Naive thymus-derived CD4-positive, alpha-beta T cell (primary cell): ENCODE results near the gene COPG2. TPM values are rescaled to one million over a fixed set of nuclear protein-coding genes. Genes with fewer than 3 reads are reported as not detected.

Experiments
- ATAC-seq: fragments of 150-1000 bp; cut with Tn5 transposase; 2 replicates; pipeline ENCODE4 v1.10.0; 2021; ENCODE audit warnings: mild to moderate bottlenecking, moderate library complexity
- CTCF ChIA-PET: fragments of 350-600 bp; sonication (Branson Sonifier 250); formaldehyde crosslinking; loops from one replicate; lab custom pipeline; 2021; ENCODE audit warnings: antibody characterized with exemption; lab: Charles Lee
- POLR2A ChIA-PET: fragments of 350-600 bp; sonication (Branson Sonifier 250); formaldehyde crosslinking; loops from one replicate; lab custom pipeline; 2021; ENCODE audit warnings: antibody characterized with exemption, inconsistent platforms; lab: Charles Lee
- DNase-seq, 9 donors: peaks; one replicate each; pipeline versions ENCODE4 v3.0.0 to v3.0.0-alpha.2; 2020 to 2022; ENCODE audit warnings: mixed read lengths in 1 of 9
- H3K27ac ChIP-seq: one replicate; pipeline ENCODE4 v1.7.0; 2013; ENCODE audit warnings: mild to moderate bottlenecking, low read depth, low read length, moderate library complexity
- H3K27me3 ChIP-seq, 2 donors: one replicate each; pipeline ENCODE4 v1.7.0; 2013; ENCODE audit warnings: low read length in 2 of 2, mild to moderate bottlenecking in 2 of 2, moderate library complexity in 2 of 2; ENCODE audit not compliant: control insufficient read depth in 2 of 2, insufficient read depth in 2 of 2
- H3K36me3 ChIP-seq, 3 experiments: 1 replicate in 2 of 3; 2 replicates in 1 of 3; pipeline ENCODE4 v1.7.0; 2013; ENCODE audit warnings: low read length in 3 of 3, mild to moderate bottlenecking in 3 of 3, moderate library complexity in 1 of 3; ENCODE audit not compliant: insufficient read depth in 3 of 3, control insufficient read depth in 2 of 3
- H3K4me1 ChIP-seq, 2 donors: one replicate each; pipeline ENCODE4 v1.7.0; 2013; ENCODE audit warnings: low read length in 2 of 2, mild to moderate bottlenecking in 2 of 2, moderate library complexity in 1 of 2; ENCODE audit not compliant: control insufficient read depth in 2 of 2, insufficient read depth in 2 of 2
- H3K4me3 ChIP-seq: 2 replicates; pipeline ENCODE4 v1.7.0; 2013; ENCODE audit warnings: mild to moderate bottlenecking, low read length
- H3K9me3 ChIP-seq, 3 experiments: 1 replicate in 2 of 3; 2 replicates in 1 of 3; pipeline ENCODE4 v1.7.0; 2013; ENCODE audit warnings: low read length in 3 of 3; ENCODE audit not compliant: control insufficient read depth in 2 of 3
- H3K27ac Mint-ChIP-seq, 9 donors: one replicate each; pipeline ENCODE4 v1.8.0; 2020 to 2022; ENCODE audit warnings: mixed read lengths in 9 of 9, mild to moderate bottlenecking in 8 of 9, moderate library complexity in 5 of 9, inconsistent platforms in 2 of 9
- H3K27me3 Mint-ChIP-seq, 5 donors: one replicate each; pipeline ENCODE4 v1.8.0; 2021 to 2022; ENCODE audit warnings: mixed read lengths in 5 of 5, mild to moderate bottlenecking in 1 of 5
- H3K36me3 Mint-ChIP-seq, 5 donors: one replicate each; pipeline ENCODE4 v1.8.0; 2020 to 2022; ENCODE audit warnings: mixed read lengths in 5 of 5, mild to moderate bottlenecking in 3 of 5, inconsistent platforms in 1 of 5
- H3K4me1 Mint-ChIP-seq, 7 donors: one replicate each; pipeline ENCODE4 v1.8.0; 2020 to 2022; ENCODE audit warnings: mixed read lengths in 7 of 7, mild to moderate bottlenecking in 3 of 7, inconsistent platforms in 1 of 7
- H3K4me3 Mint-ChIP-seq, 10 donors: one replicate each; pipeline ENCODE4 v1.8.0; 2020 to 2022; ENCODE audit warnings: mild to moderate bottlenecking in 10 of 10, mixed read lengths in 10 of 10, moderate library complexity in 6 of 10, inconsistent platforms in 2 of 10
- H3K9me3 Mint-ChIP-seq, 11 donors: one replicate each; pipeline ENCODE4 v1.8.0; 2020 to 2022; ENCODE audit warnings: mixed read lengths in 11 of 11, mild to moderate bottlenecking in 4 of 11, inconsistent platforms in 1 of 11, moderate library complexity in 1 of 11
- intact Hi-C, 2 donors: fragments of 100-400 bp; cut with micrococcal nuclease; formaldehyde crosslinking; loops; one replicate each; pipeline ENCODE4 v1.15.1; 2023
- microRNA-seq: library from miRNA; unstranded; fragments of <30 nt; microRNA quantifications from one replicate; pipeline ENCODE4 v1.2.0, GENCODE V29; 2022; ENCODE audit warnings: borderline microRNAs expressed
- polyA plus RNA-seq, 2 donors: library from polyadenylated mRNA; unstranded; fragments of 300-500 nt; fragmentation: Illumina TruSeq; gene quantifications; one replicate each; pipeline ENCODE4 v1.2.3, GENCODE V29; 2021
- total RNA-seq, 6 experiments: library from RNA in 5 of 6; stranded (reverse) in 5 of 6; gene quantifications; 1 replicate in 5 of 6; 2 replicates in 1 of 6; pipeline ENCODE4 v1.2.3 and lab custom pipeline; 2021 to 2026

COPG2 gene
- total and polyA plus RNA-seq, 7 experiments from 2014 or later: 2.6 to 12.4 (median 8.3) TPM

DNA sequence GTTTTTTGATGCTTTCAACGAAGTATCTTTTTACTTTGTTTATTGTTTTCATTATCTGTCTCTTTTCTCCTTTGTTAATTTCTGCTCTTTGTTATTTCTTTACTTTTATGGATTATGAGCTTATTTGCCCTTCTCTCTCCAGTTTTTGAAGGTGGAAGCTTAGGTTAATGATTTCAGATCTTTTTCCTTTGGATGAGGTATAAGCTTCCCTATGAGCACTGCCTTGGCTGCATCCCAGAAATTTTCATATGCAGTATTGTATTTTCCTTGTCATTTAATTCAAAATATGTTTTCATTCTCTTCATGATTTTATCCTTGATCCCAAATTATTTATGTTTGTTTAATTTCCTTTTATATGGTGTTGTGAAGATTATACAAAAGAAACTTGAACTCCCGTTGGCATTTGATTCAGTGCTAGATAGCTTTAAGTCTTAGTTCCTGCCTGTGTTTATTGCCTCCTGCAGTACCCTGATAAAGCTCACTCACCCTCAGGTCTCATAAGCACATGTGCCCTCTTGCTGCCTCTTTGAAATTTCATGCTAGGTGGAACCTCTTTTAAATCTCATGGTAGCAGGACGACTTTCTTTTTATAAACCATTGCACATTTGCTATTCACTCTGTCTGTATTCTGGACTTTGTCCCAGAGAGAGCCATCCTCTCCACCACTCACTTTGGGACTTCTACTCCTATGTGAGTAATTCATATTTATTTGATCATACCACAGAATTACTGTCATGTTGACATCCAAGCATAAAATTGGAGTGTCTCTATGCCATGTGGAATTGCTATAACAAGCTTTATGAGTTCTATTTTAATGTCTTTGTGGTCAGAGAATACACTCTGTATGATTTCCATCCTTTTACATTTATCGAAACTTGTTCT is 204.8 kb downstream of the COPG2 start:
- no peak overlapping the region for H3K27ac ChIP-seq
- Mint-ChIP-seq H3K9me3 (peaks cover 0 to 19% (median 13%) of the 10 kb centered on the region in 11 donors), H3K4me1 (peaks cover 0 to 13% (median 11%) of the 10 kb centered on the region in 7 donors), H3K27me3 (peaks cover 0 to 4% (median 0%) of the 10 kb centered on the region in 5 donors), H3K4me3 (no peak overlapping the region), H3K27ac (no peak overlapping the region), H3K36me3 (peaks cover 0 to 9% (median 7%) of the 10 kb centered on the region in 5 donors)
- ChIA-PET POLR2A (interaction anchor here (0.8 kb wide), 1 partner anchor 36 kb away, joined by 3 read pairs; no protein-coding TSS in a partner anchor), CTCF (interaction anchor here (0.7 to 2.2 kb wide), 6 partner anchors 10 to 221 kb away, joined by 3 to 5 read pairs (median 4); no protein-coding TSS in a partner anchor)
- H3K4me1 ChIP-seq: no peaks in the 10 kb centered on the region
- intact Hi-C loops: loop anchor here in 1 of 2 donors (1.0 to 2.0 kb wide), 2 partner anchors 69 to 221 kb away; no protein-coding TSS in a partner anchor
- H3K9me3 ChIP-seq: peaks cover 0 to 10% (median 4%) of the 10 kb centered on the region in 3 experiments
- no peak overlapping the region for H3K4me3 ChIP-seq
- DNase-seq (peak in 4 of 9 donors; percentile 9 to 38 (median 22)), ATAC-seq (no peak)
- no peaks in the 10 kb centered on the region for H3K36me3 ChIP-seq
- H3K27me3 ChIP-seq: no peaks in the 10 kb centered on the region

DNA sequence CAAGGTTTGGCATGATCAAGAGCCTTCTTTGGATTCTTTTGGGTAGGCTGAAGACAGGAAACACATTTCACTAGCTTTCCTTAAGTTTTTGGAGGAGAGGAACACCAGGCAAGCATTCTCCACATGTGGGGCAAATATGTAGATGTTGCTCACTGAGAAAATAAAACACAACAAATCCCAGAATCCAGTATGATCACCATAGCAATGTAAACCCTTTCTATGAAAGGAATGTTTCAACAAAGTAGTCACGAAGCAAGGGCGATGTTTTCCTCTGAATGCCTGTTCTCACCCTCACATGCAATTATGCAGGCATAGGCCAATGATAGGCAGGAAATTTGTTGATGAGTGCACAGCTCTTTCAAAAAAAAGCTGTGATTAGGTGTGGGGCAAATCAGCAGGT is 207.3 kb downstream of the COPG2 start:
- H3K36me3 ChIP-seq: no peaks in the 10 kb centered on the region
- DNase-seq (no peak), ATAC-seq (no peak)
- POLR2A ChIA-PET: no interaction called here
- Mint-ChIP-seq H3K36me3 (peaks cover 0 to 12% (median 11%) of the 10 kb centered on the region in 5 donors), H3K27ac (no peak overlapping the region), H3K4me1 (peaks cover 4 to 21% (median 20%) of the 10 kb centered on the region in 7 donors), H3K4me3 (no peak overlapping the region), H3K9me3 (peaks cover 0 to 25% (median 15%) of the 10 kb centered on the region in 11 donors), H3K27me3 (no peaks in the 10 kb centered on the region)
- peaks cover 0 to 10% (median 4%) of the 10 kb centered on the region in 3 experiments for H3K9me3 ChIP-seq
- H3K4me3 ChIP-seq: no peak overlapping the region
- CTCF ChIA-PET: no interaction called here
- intact Hi-C loops: no loop called here
- H3K27ac ChIP-seq: no peak overlapping the region
- no peaks in the 10 kb centered on the region for H3K27me3 ChIP-seq
- peaks cover 4% of the 10 kb centered on the region in 2 donors for H3K4me1 ChIP-seq

DNA sequence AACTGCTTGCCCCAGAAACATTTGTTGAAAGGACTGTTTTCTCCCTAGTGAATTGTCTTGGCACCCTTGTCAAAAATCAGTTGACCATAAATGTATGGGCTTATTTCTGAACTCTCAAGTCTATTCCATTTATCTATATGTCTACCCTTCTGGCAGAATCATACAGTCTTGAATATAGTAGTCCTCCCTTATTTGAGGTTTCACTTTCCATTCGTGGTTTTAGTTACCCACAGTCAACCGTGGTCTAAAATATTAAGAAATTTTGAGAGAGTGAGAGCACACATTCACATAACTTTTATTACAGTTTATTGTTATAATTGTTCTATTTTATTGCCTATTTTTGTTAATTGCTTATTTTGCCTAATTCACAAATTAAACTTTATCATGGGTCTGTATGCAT is 210.3 kb downstream of the COPG2 start:
- Mint-ChIP-seq H3K9me3 (peaks cover 0 to 25% (median 13%) of the 10 kb centered on the region in 11 donors), H3K4me3 (peak overlapping the region in 9 of 10 donors; percentile 29 to 79 (median 65)), H3K36me3 (peaks cover 0 to 12% (median 11%) of the 10 kb centered on the region in 5 donors), H3K4me1 (peaks cover 5 to 21% (median 16%) of the 10 kb centered on the region in 7 donors), H3K27me3 (no peaks in the 10 kb centered on the region), H3K27ac (peak overlapping the region in 8 of 9 donors; percentile 21 to 86 (median 64))
- ChIA-PET POLR2A (interaction anchor here (2.4 kb wide), 1 partner anchor 253 kb away, joined by 6 read pairs; the partner anchor contains the start of gene TMEM209), CTCF (interaction anchor here (0.6 to 1.6 kb wide), 2 partner anchors 16 to 1239 kb away, joined by 3 read pairs; no protein-coding TSS in a partner anchor)
- ATAC-seq (peak; percentile 71), DNase-seq (peak in 2 of 9 donors; percentile 19 to 37)
- peaks cover 4% of the 10 kb centered on the region in 2 donors for H3K4me1 ChIP-seq
- no peak overlapping the region for H3K27ac ChIP-seq
- H3K36me3 ChIP-seq: no peaks in the 10 kb centered on the region
- H3K9me3 ChIP-seq: peaks cover 0 to 10% (median 4%) of the 10 kb centered on the region in 3 experiments
- intact Hi-C loops: no loop called here
- no peak overlapping the region for H3K4me3 ChIP-seq
- H3K27me3 ChIP-seq: no peaks in the 10 kb centered on the region

Small RNAs within 50 kb of the gene (microRNA-seq; reads per million reads assigned to microRNA genes)
- 915 reads per million, percentile 81 among the genes with 10 or more reads in this experiment for gene MIR335

Other genes starting within 250 kb of the COPG2 start
- gene CEP41, start 227.7 kb downstream of the COPG2 start, total RNA-seq: 10 to 100 TPM in 3 of 5 experiments, 1 to 10 TPM in 2; 6.9 to 16.0 (median 12.6) TPM
- gene CEP41, start 227.7 kb downstream of the COPG2 start, polyA plus RNA-seq: 10 to 100 TPM; 26.4 to 29.6 TPM
- gene MEST, start 176.7 kb downstream of the COPG2 start, total RNA-seq: 1 to 10 TPM; 1.6 to 5.0 (median 4.1) TPM
- gene MEST, start 176.7 kb downstream of the COPG2 start, polyA plus RNA-seq: 1 to 10 TPM; 7.0 to 8.7 TPM
- gene TSGA13, start 17.8 kb upstream of the COPG2 start, total RNA-seq: not detected
- not detected for gene TSGA13, start 17.8 kb upstream of the COPG2 start, polyA plus RNA-seq
- gene KLF14, start 65.5 kb upstream of the COPG2 start, total RNA-seq: under 1 TPM in 1 of 5 experiments, not detected in 4; 0.37 TPM
- not detected for gene KLF14, start 65.5 kb upstream of the COPG2 start, polyA plus RNA-seq